Kidney epithelial cell (primary cell): Measurements from ENCODE around the gene NDNF. TPM values are rescaled to one million over a fixed set of nuclear protein-coding genes. Genes with fewer than 3 reads are reported as not detected.

Experiments used
- DNase-seq: peaks from one replicate; pipeline ENCODE4 v3.0.0-alpha.2; 2010; ENCODE audit warnings: low read depth
- H3K27me3 ChIP-seq: 2 replicates; pipeline ENCODE4 v1.6.0; 2011; ENCODE audit warnings: low read length; ENCODE audit not compliant: control insufficient read depth, insufficient read depth
- H3K36me3 ChIP-seq: 2 replicates; pipeline ENCODE4 v1.5.1; 2011; ENCODE audit warnings: low read length; ENCODE audit not compliant: control insufficient read depth, insufficient read depth
- H3K4me3 ChIP-seq: 2 replicates; pipeline ENCODE4 v1.5.1; 2011; ENCODE audit warnings: low read depth, mild to moderate bottlenecking, control low read depth, low read length
- CTCF ChIP-seq: IDR thresholded peaks from 2 replicates; pipeline ENCODE4 v1.5.1; 2011; ENCODE audit warnings: mild to moderate bottlenecking, moderate library complexity, low read length, control low read depth, inconsistent platforms; ENCODE audit not compliant: insufficient read depth, poor library complexity, severe bottlenecking
- total RNA-seq: library from RNA; depleted of rRNA; stranded (reverse); fragments of >200 nt; gene quantifications from 2 replicates; pipeline ENCODE4 v1.2.3, GENCODE V29; 2015

NDNF gene
- total RNA-seq, 1 donor from 2014 or later = 0.08 TPM

GRCh38 chr4:121057466-121057922, 14.8 kb downstream of the NDNF start:
- Histone ChIP-seq H3K36me3 (no peaks in the 10 kb centered on the region), H3K27me3 (no peaks in the 10 kb centered on the region), H3K4me3 (no peak overlapping the region)
- TF ChIP-seq CTCF = no peak
- no peak for DNase-seq

GRCh38 chr4:121056066-121056465, 16.3 kb downstream of the NDNF start:
- no peak for DNase-seq
- Histone ChIP-seq H3K36me3 (no peaks in the 10 kb centered on the region), H3K27me3 (no peaks in the 10 kb centered on the region), H3K4me3 (no peak overlapping the region)
- TF ChIP-seq CTCF = no peak

GRCh38 chr4:121054373-121054772, 18.0 kb downstream of the NDNF start:
- H3K36me3 ChIP-seq = no peaks in the 10 kb centered on the region
- no peak for TF ChIP-seq CTCF
- no peaks in the 10 kb centered on the region for H3K27me3 ChIP-seq
- H3K4me3 ChIP-seq = no peak overlapping the region
- DNase-seq = no peak

- TF ChIP-seq CTCF = no peak
- no peaks in the 10 kb centered on the region for H3K27me3 ChIP-seq
- no peak overlapping the region for H3K4me3 ChIP-seq
- DNase-seq = no peak
- H3K36me3 ChIP-seq = no peaks in the 10 kb centered on the region
Measured at GRCh38 chr4:121053601-121054143, 18.7 kb downstream of the NDNF start.

GRCh38 chr4:121050300-121050699, 22.0 kb downstream of the NDNF start:
- H3K4me3 ChIP-seq = no peak overlapping the region
- no peaks in the 10 kb centered on the region for H3K27me3 ChIP-seq
- DNase-seq = no peak
- no peaks in the 10 kb centered on the region for H3K36me3 ChIP-seq
- peak; percentile 26 for TF ChIP-seq CTCF

GRCh38 chr4:121049072-121049599, 23.2 kb downstream of the NDNF start:
- no peaks in the 10 kb centered on the region for H3K27me3 ChIP-seq
- H3K4me3 ChIP-seq = no peak overlapping the region
- DNase-seq = no peak
- TF ChIP-seq CTCF = no peak
- H3K36me3 ChIP-seq = no peaks in the 10 kb centered on the region
